Measurements from ENCODE around the gene PCNX1.

PCNX1 gene

DNA sequence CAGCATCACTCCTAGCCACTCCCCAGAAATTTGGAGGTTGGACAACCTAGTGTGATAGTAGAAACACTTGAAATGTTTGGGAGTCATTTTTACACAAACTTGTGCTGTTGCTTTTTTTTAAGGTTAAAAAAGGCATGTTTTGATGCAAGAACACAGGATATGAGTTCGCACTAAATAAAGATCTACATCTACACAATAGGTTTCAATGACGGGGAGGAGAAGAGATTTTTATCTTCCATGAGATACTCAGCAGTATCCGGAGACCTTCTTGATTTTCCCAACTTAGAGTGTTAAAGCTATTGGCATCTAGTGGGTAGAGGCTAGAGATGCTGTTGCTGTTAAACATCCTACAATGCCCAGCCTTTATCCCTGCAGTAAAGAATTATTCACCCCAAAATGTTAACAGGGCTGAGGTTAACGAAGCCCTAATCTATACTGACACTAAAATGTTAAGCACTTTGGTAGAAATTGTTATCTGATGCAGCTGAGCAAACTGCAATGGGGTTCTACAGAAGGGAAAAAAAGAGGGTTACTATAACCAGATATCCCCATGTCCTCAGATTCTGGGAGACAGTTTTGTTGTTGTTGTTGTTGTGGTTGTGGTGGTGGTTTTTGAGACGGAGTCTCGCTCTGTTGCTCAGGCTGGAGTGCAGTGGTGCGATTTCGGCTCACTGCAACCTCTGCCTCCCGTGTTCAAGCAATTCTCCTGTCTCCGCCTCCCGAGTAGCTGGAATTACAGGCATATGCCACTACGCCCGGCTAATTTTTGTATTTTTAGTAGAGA, 14.0 kb upstream of the PCNX1 start (continued):
- TF ChIP-seq YY1 (tag by site-specific recombination; IDR thresholded peaks at IDR 0.05) (no peak), ZNF548 (tag by site-specific recombination; IDR thresholded peaks at IDR 0.05) (no peak)

DNA sequence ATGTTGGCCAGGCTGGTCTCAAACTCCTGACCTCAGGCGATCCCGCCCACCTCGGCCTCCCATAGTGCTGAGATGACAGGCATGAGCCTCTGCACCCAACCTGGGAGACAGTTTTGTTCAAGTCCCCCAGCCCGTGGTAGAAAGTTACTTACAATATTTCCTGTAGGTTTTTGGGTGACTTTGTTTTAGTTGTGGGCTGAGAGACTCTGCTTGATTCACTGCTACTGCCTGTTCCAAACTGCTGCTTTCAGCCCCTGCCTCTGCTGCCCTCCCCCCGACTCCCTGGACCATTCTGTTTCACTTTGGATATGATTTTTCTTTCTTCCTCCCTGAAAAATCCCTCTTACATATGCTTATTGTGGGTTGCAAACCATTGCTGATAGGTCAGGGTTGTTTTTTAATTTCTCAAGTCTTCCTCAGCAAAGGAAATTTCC, 13.4 kb upstream of the PCNX1 start:
- H3K4me1 ChIP-seq (ENCODE audit: control insufficient read depth, insufficient read depth, low read length) = peaks cover 8% of the 10 kb centered on the region
- no peak overlapping the region for H3K27ac ChIP-seq (ENCODE audit: extremely low read depth, low read depth, low read length)
- POLR2A ChIA-PET = no interaction called here
- no peaks in the 10 kb centered on the region for H3K36me3 ChIP-seq (ENCODE audit: control insufficient read depth in 2 of 2, insufficient read depth in 1 of 2, low read length in 2 of 2)
- no peak overlapping the region for H3K4me3 ChIP-seq (ENCODE audit: low read depth, low read length)
- TF ChIP-seq ZNF248 (tag by site-specific recombination; IDR thresholded peaks at IDR 0.05) (no peak), ZNF184 (tag by site-specific recombination; IDR thresholded peaks at IDR 0.05) (no peak), ZNF518A (tag by site-specific recombination; conservative IDR thresholded peaks at IDR 0.05; ENCODE audit: low read depth) (no peak), GLI4 (tag by site-specific recombination; IDR thresholded peaks at IDR 0.05) (no peak), GLIS1 (tag by site-specific recombination; IDR thresholded peaks at IDR 0.05) (no peak)
- CTCF ChIA-PET = interaction anchor here (1.6 kb wide), 1 partner anchor 76 kb away, joined by 6 read pairs; no protein-coding TSS in a partner anchor
- no peaks in the 10 kb centered on the region for H3K9me3 ChIP-seq (ENCODE audit: control insufficient read depth, insufficient read depth, low read depth, low read length)

DNA sequence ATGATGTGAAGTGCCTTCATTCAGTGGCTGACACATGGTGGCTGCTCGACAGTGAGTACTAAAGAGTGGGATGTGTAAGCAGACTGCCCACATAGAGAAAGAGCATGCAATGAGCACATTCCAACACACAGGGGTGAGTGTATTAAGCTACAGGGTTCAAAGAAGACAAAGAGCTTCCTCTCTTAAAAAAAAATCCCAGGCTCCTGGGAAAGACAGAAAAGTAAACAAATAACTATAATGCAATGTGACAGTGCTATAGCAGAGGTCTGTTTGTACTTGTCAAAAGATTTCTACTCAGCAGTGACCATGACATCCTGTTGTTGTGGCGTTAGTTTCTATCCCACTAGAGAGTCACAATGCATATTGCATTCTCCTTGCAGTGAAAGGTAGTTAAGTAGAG, 12.4 kb upstream of the PCNX1 start:
- ChIA-PET CTCF (interaction anchor here (1.6 kb wide), 1 partner anchor 77 kb away, joined by 6 read pairs; no protein-coding TSS in a partner anchor), POLR2A (no interaction called here)
- no peak overlapping the region for H3K27ac ChIP-seq (ENCODE audit: extremely low read depth, low read depth, low read length)
- TF ChIP-seq OVOL3 (tag by site-specific recombination; IDR thresholded peaks at IDR 0.05) (no peak), EGR2 (tag by site-specific recombination; IDR thresholded peaks at IDR 0.05; ENCODE audit: low read depth) (peak; percentile 26; the same call in 1 of the 2 replicates), ZFHX2 (tag by site-specific recombination; conservative IDR thresholded peaks at IDR 0.05) (0 out of 2 replicates have a peak, but pooled peaks have one; percentile 17)
- H3K9me3 ChIP-seq (ENCODE audit: control insufficient read depth, insufficient read depth, low read depth, low read length) = no peaks in the 10 kb centered on the region
- peaks cover 8% of the 10 kb centered on the region for H3K4me1 ChIP-seq (ENCODE audit: control insufficient read depth, insufficient read depth, low read length)
- no peak overlapping the region for H3K4me3 ChIP-seq (ENCODE audit: low read depth, low read length)
- no peaks in the 10 kb centered on the region for H3K36me3 ChIP-seq (ENCODE audit: control insufficient read depth in 2 of 2, insufficient read depth in 1 of 2, low read length in 2 of 2)

DNA sequence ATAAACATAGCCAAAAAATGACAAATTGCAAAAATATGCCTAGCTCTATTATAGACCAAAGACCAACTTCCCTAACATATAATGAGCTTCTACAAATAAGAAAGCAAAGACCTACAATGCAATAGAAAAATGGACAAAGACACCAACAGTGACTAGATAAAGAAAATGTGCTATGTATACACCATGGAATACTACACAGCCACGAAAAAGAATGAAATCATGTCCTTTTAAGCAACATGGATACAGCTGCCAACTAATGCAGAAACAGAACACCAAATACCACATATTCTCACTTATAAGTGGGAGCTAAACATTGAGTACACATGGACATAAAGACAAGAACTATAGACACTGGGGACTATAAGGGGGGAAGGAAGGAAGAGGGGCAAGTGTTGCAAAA, 10.9 kb upstream of the PCNX1 start:
- H3K27ac ChIP-seq (ENCODE audit: extremely low read depth, low read depth, low read length) = no peak overlapping the region
- no peak overlapping the region for H3K4me3 ChIP-seq (ENCODE audit: low read depth, low read length)
- CTCF ChIA-PET = interaction anchor here (0.6 kb wide), 2 partner anchors 56 to 60 kb away, joined by 3 to 4 read pairs; no protein-coding TSS in a partner anchor
- no peaks in the 10 kb centered on the region for H3K36me3 ChIP-seq (ENCODE audit: control insufficient read depth in 2 of 2, insufficient read depth in 1 of 2, low read length in 2 of 2)
- H3K4me1 ChIP-seq (ENCODE audit: control insufficient read depth, insufficient read depth, low read length) = peaks cover 8% of the 10 kb centered on the region
- H3K9me3 ChIP-seq (ENCODE audit: control insufficient read depth, insufficient read depth, low read depth, low read length) = no peaks in the 10 kb centered on the region
- POLR2A ChIA-PET = no interaction called here
- TF ChIP-seq ZNF146 (tag by site-specific recombination; IDR thresholded peaks at IDR 0.05) (peak; percentile 85; the same call in 1 of the 2 replicates), ZNF2 (tag by site-specific recombination; IDR thresholded peaks at IDR 0.05) (no peak), ZNF555 (tag by site-specific recombination; conservative IDR thresholded peaks at IDR 0.05) (no peak), ZBTB6 (tag by site-specific recombination; IDR thresholded peaks at IDR 0.05) (no peak)

Measured in HEK293 (cell line).